ENCODE measurements around the gene RASSF3.

RASSF3 gene

GRCh38 chr12:64672925-64673409 is 62.7 kb downstream of the RASSF3 start:
- Histone ChIP-seq H4K20me1 (ENCODE audit: insufficient read depth, low read length) (no peaks in the 10 kb centered on the region), H3K4me3 (ENCODE audit: low read depth, low read length, poor library complexity, severe bottlenecking) (no peak overlapping the region), H3K36me3 (ENCODE audit: insufficient read depth, low read length) (no peaks in the 10 kb centered on the region), H3K79me2 (ENCODE audit: insufficient read depth, low read length) (no peaks in the 10 kb centered on the region), H3K27ac (ENCODE audit: low read depth, low read length, poor library complexity, severe bottlenecking) (peak overlapping the region; percentile 62), H3K9ac (ENCODE audit: low read length) (no peak overlapping the region; the same call in 1 of the 2 replicates), H2AFZ (ENCODE audit: low read length) (no peak overlapping the region), H3K4me2 (ENCODE audit: low read length) (peak overlapping the region; percentile 34; the same call in 1 of the 2 replicates), H3K4me1 (ENCODE audit: insufficient read depth, low read length, severe bottlenecking) (peaks cover 60% of the 10 kb centered on the region), H3K9me2 (ENCODE audit: low read depth, low read length) (no peaks in the 10 kb centered on the region), H3K9me3 (ENCODE audit: low read length) (no peaks in the 10 kb centered on the region), H3K27me3 (ENCODE audit: insufficient read depth, low read length) (no peaks in the 10 kb centered on the region), H3F3A (ENCODE audit: insufficient read depth, low read length) (no peaks in the 10 kb centered on the region)
- TF ChIP-seq CTCF (IDR thresholded peaks at IDR 0.05; ENCODE audit: low read length): no peak

GRCh38 chr12:64673490-64674169 is 63.3 kb downstream of the RASSF3 start:
- Histone ChIP-seq H3K4me1 (ENCODE audit: insufficient read depth, low read length, severe bottlenecking) (peaks cover 53% of the 10 kb centered on the region), H3K36me3 (ENCODE audit: insufficient read depth, low read length) (no peaks in the 10 kb centered on the region), H3K9me3 (ENCODE audit: low read length) (no peaks in the 10 kb centered on the region), H3K9me2 (ENCODE audit: low read depth, low read length) (no peaks in the 10 kb centered on the region), H3K79me2 (ENCODE audit: insufficient read depth, low read length) (no peaks in the 10 kb centered on the region), H3K4me2 (ENCODE audit: low read length) (no peak overlapping the region; the same call in 1 of the 2 replicates), H3K9ac (ENCODE audit: low read length) (no peak overlapping the region; the same call in 1 of the 2 replicates), H3K27ac (ENCODE audit: low read depth, low read length, poor library complexity, severe bottlenecking) (peak overlapping the region; percentile 62), H4K20me1 (ENCODE audit: insufficient read depth, low read length) (no peaks in the 10 kb centered on the region), H2AFZ (ENCODE audit: low read length) (no peak overlapping the region), H3K27me3 (ENCODE audit: insufficient read depth, low read length) (no peaks in the 10 kb centered on the region), H3K4me3 (ENCODE audit: low read depth, low read length, poor library complexity, severe bottlenecking) (no peak overlapping the region), H3F3A (ENCODE audit: insufficient read depth, low read length) (no peaks in the 10 kb centered on the region)
- no peak for TF ChIP-seq EZH2 (IDR thresholded peaks at IDR 0.05; ENCODE audit: borderline replicate concordance, low read length)
- TF ChIP-seq CTCF (IDR thresholded peaks at IDR 0.05; ENCODE audit: low read length): no peak

GRCh38 chr12:64674367-64674922 is 64.2 kb downstream of the RASSF3 start:
- no peaks in the 10 kb centered on the region for H3K9me2 ChIP-seq (ENCODE audit: low read depth, low read length)
- H3K27me3 ChIP-seq (ENCODE audit: insufficient read depth, low read length): no peaks in the 10 kb centered on the region
- H3F3A ChIP-seq (ENCODE audit: insufficient read depth, low read length): no peaks in the 10 kb centered on the region
- TF ChIP-seq CTCF (IDR thresholded peaks at IDR 0.05; ENCODE audit: low read length) (no peak), EZH2 (IDR thresholded peaks at IDR 0.05; ENCODE audit: borderline replicate concordance, low read length) (no peak)
- H3K79me2 ChIP-seq (ENCODE audit: insufficient read depth, low read length): no peaks in the 10 kb centered on the region
- peak overlapping the region; percentile 62 for H3K27ac ChIP-seq (ENCODE audit: low read depth, low read length, poor library complexity, severe bottlenecking)
- no peak overlapping the region for H3K4me2 ChIP-seq (ENCODE audit: low read length)
- H2AFZ ChIP-seq (ENCODE audit: low read length): no peak overlapping the region
- H3K9ac ChIP-seq (ENCODE audit: low read length): no peak overlapping the region
- H4K20me1 ChIP-seq (ENCODE audit: insufficient read depth, low read length): no peaks in the 10 kb centered on the region
- H3K4me1 ChIP-seq (ENCODE audit: insufficient read depth, low read length, severe bottlenecking): peaks cover 50% of the 10 kb centered on the region
- H3K4me3 ChIP-seq (ENCODE audit: low read depth, low read length, poor library complexity, severe bottlenecking): no peak overlapping the region
- no peaks in the 10 kb centered on the region for H3K9me3 ChIP-seq (ENCODE audit: low read length)
- H3K36me3 ChIP-seq (ENCODE audit: insufficient read depth, low read length): no peaks in the 10 kb centered on the region
